Tibial nerve (tissue), 4 donors: ENCODE results near the gene WBP1. TPM values are rescaled to one million over a fixed set of nuclear protein-coding genes. Genes with fewer than 3 reads are reported as not detected.

Experiments
- DNase-seq, 2 donors: peaks; one replicate each; pipeline ENCODE4 v3.0.0-alpha.2; 2019; ENCODE audit warnings: low spot score in 2 of 2
- H3K27ac ChIP-seq, 4 donors: fragments of 200-600 bp; sonication (generic) in 3 of 4; one replicate each; pipeline ENCODE4 v1.5.1; 2017 to 2019; ENCODE audit warnings: mild to moderate bottlenecking in 1 of 4
- H3K27me3 ChIP-seq, 2 donors: fragments of 200-600 bp; sonication (generic) in 1 of 2; one replicate each; pipeline versions ENCODE4 v1.5.1 to v1.6.0; 2017 to 2019
- H3K36me3 ChIP-seq, 3 donors: fragments of 200-600 bp; sonication (generic); one replicate each; pipeline ENCODE4 v1.5.1; 2018 to 2019
- H3K4me1 ChIP-seq, 4 donors: fragments of 200-600 bp; sonication (generic) in 3 of 4; one replicate each; pipeline ENCODE4 v1.5.1; 2017 to 2019
- H3K4me3 ChIP-seq, 4 donors: fragments of 200-600 bp; sonication (generic) in 3 of 4; one replicate each; pipeline ENCODE4 v1.5.1; 2017 to 2019; ENCODE audit warnings: mild to moderate bottlenecking in 1 of 4, moderate library complexity in 1 of 4
- H3K9me3 ChIP-seq, 4 donors: fragments of 200-600 bp; sonication (generic) in 3 of 4; one replicate each; pipeline ENCODE4 v1.5.1; 2017 to 2019
- CTCF ChIP-seq, 5 experiments: fragments of 200-600 bp in 3 of 5; fragments of 450-650 bp in 2 of 5; sonication (generic) in 3 of 5; IDR thresholded peaks; one replicate each; pipeline ENCODE4 v1.5.1; 2016 to 2019; ENCODE audit warnings: antibody characterized with exemption in 5 of 5, mild to moderate bottlenecking in 3 of 5, moderate library complexity in 2 of 5
- EP300 ChIP-seq, 2 donors: sonication (generic); formaldehyde crosslinking; IDR thresholded peaks; one replicate each; pipeline ENCODE4 v1.6.1; 2017; ENCODE audit warnings: antibody characterized with exemption in 2 of 2, mild to moderate bottlenecking in 1 of 2
- POLR2A ChIP-seq, 2 donors: fragments of 450-650 bp; IDR thresholded peaks; one replicate each; pipeline ENCODE4 v1.6.1; 2017; ENCODE audit warnings: antibody characterized with exemption in 2 of 2, mild to moderate bottlenecking in 2 of 2, moderate library complexity in 2 of 2
- WGBS, 2 donors: methylation state at CpG; one replicate each; pipeline ENCODE4 v1.1.5; 2018; 5-methylcytosine and 5-hydroxymethylcytosine counted together
- total RNA-seq, 4 donors: library from RNA; depleted of rRNA; stranded (reverse); fragments of >200 nt; gene quantifications; one replicate each; pipeline ENCODE4 v1.1.0, GENCODE V29; 2016

The WBP1 gene
- total RNA-seq, 4 donors from 2014 or later, result 35.7 to 84.6 (median 69.0) TPM

GRCh38 chr2:74415762-74416395 lies 42.4 kb upstream of the WBP1 start:
- no peak for DNase-seq
- H3K27ac ChIP-seq, result peak overlapping the region in 2 of 4 donors; percentile 73 to 82
- no peaks in the 10 kb centered on the region for H3K9me3 ChIP-seq
- WGBS, 2 donors, result 56 to 63% methylated on average over 29 to 33 of the region's 35 CpGs
- H3K36me3 ChIP-seq, result no peaks in the 10 kb centered on the region
- TF ChIP-seq EP300 (IDR thresholded peaks at IDR 0.05) (no peak), CTCF (IDR thresholded peaks at IDR 0.05) (no peak), POLR2A (IDR thresholded peaks at IDR 0.05) (no peak)
- H3K4me3 ChIP-seq, result peak overlapping the region; percentile 53 to 75 (median 58)
- no peaks in the 10 kb centered on the region for H3K27me3 ChIP-seq
- H3K4me1 ChIP-seq, result peaks cover 0 to 45% (median 13%) of the 10 kb centered on the region in 4 donors

GRCh38 chr2:74416778-74417177 lies 41.5 kb upstream of the WBP1 start:
- Histone ChIP-seq H3K4me1 (peaks cover 0 to 48% (median 16%) of the 10 kb centered on the region in 4 donors), H3K27ac (no peak overlapping the region), H3K4me3 (no peak overlapping the region), H3K27me3 (no peaks in the 10 kb centered on the region), H3K36me3 (no peaks in the 10 kb centered on the region), H3K9me3 (no peaks in the 10 kb centered on the region)
- WGBS, 2 donors, result 51 to 54% methylated on average over 3 of the region's 3 CpGs
- no peak for DNase-seq
- TF ChIP-seq POLR2A (IDR thresholded peaks at IDR 0.05) (no peak), CTCF (IDR thresholded peaks at IDR 0.05) (peak in 1 of 5 experiments; percentile 10), EP300 (IDR thresholded peaks at IDR 0.05) (no peak)

- H3K4me3 ChIP-seq, result no peak overlapping the region
- no peak overlapping the region for H3K27ac ChIP-seq
- 79 to 87% methylated on average over 3 of the region's 3 CpGs for WGBS, 2 donors
- DNase-seq, result no peak
- H3K9me3 ChIP-seq, result no peaks in the 10 kb centered on the region
- H3K4me1 ChIP-seq, result peaks cover 0 to 52% (median 19%) of the 10 kb centered on the region in 4 donors
- H3K36me3 ChIP-seq, result no peaks in the 10 kb centered on the region
- H3K27me3 ChIP-seq, result no peaks in the 10 kb centered on the region
- TF ChIP-seq CTCF (IDR thresholded peaks at IDR 0.05) (no peak), EP300 (IDR thresholded peaks at IDR 0.05) (no peak), POLR2A (IDR thresholded peaks at IDR 0.05) (no peak)
These were observed 41.0 kb upstream of the WBP1 start for GRCh38 chr2:74417197-74417596.

- Histone ChIP-seq H3K9me3 (no peaks in the 10 kb centered on the region), H3K27ac (no peak overlapping the region), H3K4me3 (no peak overlapping the region), H3K27me3 (no peaks in the 10 kb centered on the region), H3K4me1 (peaks cover 0 to 57% (median 21%) of the 10 kb centered on the region in 4 donors), H3K36me3 (no peaks in the 10 kb centered on the region)
- WGBS, 2 donors, result 88 to 89% methylated on average over 6 of the region's 6 CpGs
- TF ChIP-seq EP300 (IDR thresholded peaks at IDR 0.05), result no peak
- no peak for TF ChIP-seq POLR2A (IDR thresholded peaks at IDR 0.05)
- no peak for TF ChIP-seq CTCF (IDR thresholded peaks at IDR 0.05)
- DNase-seq, result no peak
These were observed 40.5 kb upstream of the WBP1 start for GRCh38 chr2:74417763-74418162.

GRCh38 chr2:74418312-74418711 lies 39.9 kb upstream of the WBP1 start:
- Histone ChIP-seq H3K36me3 (no peaks in the 10 kb centered on the region), H3K27ac (peak overlapping the region in 1 of 4 donors; percentile 3), H3K9me3 (no peaks in the 10 kb centered on the region), H3K4me1 (peaks cover 0 to 57% (median 21%) of the 10 kb centered on the region in 4 donors), H3K4me3 (no peak overlapping the region), H3K27me3 (no peaks in the 10 kb centered on the region)
- no peak for DNase-seq
- 73 to 83% methylated on average over 23 to 27 of the region's 27 CpGs for WGBS, 2 donors
- TF ChIP-seq EP300 (IDR thresholded peaks at IDR 0.05) (no peak), CTCF (IDR thresholded peaks at IDR 0.05) (no peak), POLR2A (IDR thresholded peaks at IDR 0.05) (no peak)
